Vein endothelial cell (primary cell): Measurements from ENCODE around the gene ABCA12. TPM values are rescaled to one million over a fixed set of nuclear protein-coding genes. Genes with fewer than 3 reads are reported as not detected.

Source experiments
- total RNA-seq: library from RNA; depleted of rRNA; stranded (reverse); fragments of >200 nt; gene quantifications from 2 replicates; pipeline ENCODE4 v1.2.3, GENCODE V29; 2012

Gene ABCA12, protein sequence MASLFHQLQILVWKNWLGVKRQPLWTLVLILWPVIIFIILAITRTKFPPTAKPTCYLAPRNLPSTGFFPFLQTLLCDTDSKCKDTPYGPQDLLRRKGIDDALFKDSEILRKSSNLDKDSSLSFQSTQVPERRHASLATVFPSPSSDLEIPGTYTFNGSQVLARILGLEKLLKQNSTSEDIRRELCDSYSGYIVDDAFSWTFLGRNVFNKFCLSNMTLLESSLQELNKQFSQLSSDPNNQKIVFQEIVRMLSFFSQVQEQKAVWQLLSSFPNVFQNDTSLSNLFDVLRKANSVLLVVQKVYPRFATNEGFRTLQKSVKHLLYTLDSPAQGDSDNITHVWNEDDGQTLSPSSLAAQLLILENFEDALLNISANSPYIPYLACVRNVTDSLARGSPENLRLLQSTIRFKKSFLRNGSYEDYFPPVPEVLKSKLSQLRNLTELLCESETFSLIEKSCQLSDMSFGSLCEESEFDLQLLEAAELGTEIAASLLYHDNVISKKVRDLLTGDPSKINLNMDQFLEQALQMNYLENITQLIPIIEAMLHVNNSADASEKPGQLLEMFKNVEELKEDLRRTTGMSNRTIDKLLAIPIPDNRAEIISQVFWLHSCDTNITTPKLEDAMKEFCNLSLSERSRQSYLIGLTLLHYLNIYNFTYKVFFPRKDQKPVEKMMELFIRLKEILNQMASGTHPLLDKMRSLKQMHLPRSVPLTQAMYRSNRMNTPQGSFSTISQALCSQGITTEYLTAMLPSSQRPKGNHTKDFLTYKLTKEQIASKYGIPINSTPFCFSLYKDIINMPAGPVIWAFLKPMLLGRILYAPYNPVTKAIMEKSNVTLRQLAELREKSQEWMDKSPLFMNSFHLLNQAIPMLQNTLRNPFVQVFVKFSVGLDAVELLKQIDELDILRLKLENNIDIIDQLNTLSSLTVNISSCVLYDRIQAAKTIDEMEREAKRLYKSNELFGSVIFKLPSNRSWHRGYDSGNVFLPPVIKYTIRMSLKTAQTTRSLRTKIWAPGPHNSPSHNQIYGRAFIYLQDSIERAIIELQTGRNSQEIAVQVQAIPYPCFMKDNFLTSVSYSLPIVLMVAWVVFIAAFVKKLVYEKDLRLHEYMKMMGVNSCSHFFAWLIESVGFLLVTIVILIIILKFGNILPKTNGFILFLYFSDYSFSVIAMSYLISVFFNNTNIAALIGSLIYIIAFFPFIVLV (N-terminal part only)
- total RNA-seq, result under 0.01 and 0.10 TPM in 2 replicates

DNA sequence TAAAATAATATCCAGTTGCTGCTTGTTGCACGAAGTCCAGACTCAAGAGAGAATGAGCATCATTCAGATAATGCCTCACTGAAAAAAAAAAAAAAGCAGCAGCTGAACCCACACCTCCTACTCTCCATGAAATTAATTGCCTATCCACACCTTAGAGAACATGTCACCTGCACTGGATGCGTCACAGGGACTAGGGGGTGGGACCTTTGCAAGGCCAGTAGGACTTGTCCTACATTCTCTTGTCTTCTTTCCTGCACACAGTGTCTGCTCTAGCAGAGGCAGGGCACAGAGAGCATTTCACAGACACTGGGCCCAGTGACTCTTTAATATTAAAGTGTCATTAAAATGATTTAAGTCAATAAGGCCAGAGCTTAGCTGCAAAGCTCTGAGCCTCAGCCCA, at the start of gene ABCA12:
TSS of gene ABCA12 (minus strand) at position 148 of the 400 bp plus-strand sequence. CDS start 418 bp downstream, outside the sequence.

Other genes with a start within 250 kb of the ABCA12 start
- 9.3 and 13.1 TPM in 2 replicates for gene ATIC, start 173.4 kb upstream of the ABCA12 start, total RNA-seq